Measurements from ENCODE around the gene LRRC70.

Gene LRRC70

GRCh38 chr5:62578540-62578939, at the start of gene LRRC70:
TSS of gene LRRC70 (plus strand) at chr5:62578819. CDS start at chr5:62579439, 620 bp downstream.
- Histone ChIP-seq H3K4me1 (ENCODE audit: control insufficient read depth in 5 of 5, insufficient read depth in 5 of 5, low read length in 5 of 5) (peaks cover 0 to 20% (median 0%) of the 10 kb centered on the region in 5 donors), H3K27me3 (ENCODE audit: control insufficient read depth in 5 of 5, insufficient read depth in 4 of 5, low read length in 5 of 5) (no peaks in the 10 kb centered on the region), H3K9ac (ENCODE audit: low read length in 5 of 5) (peak within 1 kb of the TSS in 4 of 5 donors; percentile 28 to 74 (median 40)), H3K27ac (ENCODE audit: low read depth, low read length) (peak within 1 kb of the TSS; percentile 60), H3K36me3 (ENCODE audit: control insufficient read depth in 5 of 5, insufficient read depth in 5 of 5, low read length in 5 of 5) (peaks cover 0 to 12% (median 3%) of the 10 kb centered on the region in 5 donors), H3K4me3 (ENCODE audit: low read depth in 1 of 5, low read length in 5 of 5) (peak within 1 kb of the TSS in 4 of 5 donors; percentile 32 to 60 (median 44)), H3K9me3 (ENCODE audit: control insufficient read depth in 5 of 5, low read length in 5 of 5) (no peaks in the 10 kb centered on the region)

- no peak overlapping the region for H3K4me3 ChIP-seq (ENCODE audit: low read depth in 1 of 5, low read length in 5 of 5)
- peaks cover 8 to 21% (median 17%) of the 10 kb centered on the region in 5 donors for H3K36me3 ChIP-seq (ENCODE audit: control insufficient read depth in 5 of 5, insufficient read depth in 5 of 5, low read length in 5 of 5)
- H3K9ac ChIP-seq (ENCODE audit: low read length in 5 of 5) = no peak overlapping the region
- H3K27ac ChIP-seq (ENCODE audit: low read depth, low read length) = no peak overlapping the region
- no peaks in the 10 kb centered on the region for H3K4me1 ChIP-seq (ENCODE audit: control insufficient read depth in 5 of 5, insufficient read depth in 5 of 5, low read length in 5 of 5)
- no peaks in the 10 kb centered on the region for H3K9me3 ChIP-seq (ENCODE audit: control insufficient read depth in 5 of 5, low read length in 5 of 5)
- no peaks in the 10 kb centered on the region for H3K27me3 ChIP-seq (ENCODE audit: control insufficient read depth in 5 of 5, insufficient read depth in 4 of 5, low read length in 5 of 5)
Observed at GRCh38 chr5:62533597-62533996, 45.0 kb upstream of the LRRC70 start.

- Histone ChIP-seq H3K36me3 (ENCODE audit: control insufficient read depth in 5 of 5, insufficient read depth in 5 of 5, low read length in 5 of 5) (peaks cover 8 to 23% (median 18%) of the 10 kb centered on the region in 5 donors), H3K9me3 (ENCODE audit: control insufficient read depth in 5 of 5, low read length in 5 of 5) (no peaks in the 10 kb centered on the region), H3K27ac (ENCODE audit: low read depth, low read length) (no peak overlapping the region), H3K4me3 (ENCODE audit: low read depth in 1 of 5, low read length in 5 of 5) (no peak overlapping the region), H3K4me1 (ENCODE audit: control insufficient read depth in 5 of 5, insufficient read depth in 5 of 5, low read length in 5 of 5) (no peaks in the 10 kb centered on the region), H3K27me3 (ENCODE audit: control insufficient read depth in 5 of 5, insufficient read depth in 4 of 5, low read length in 5 of 5) (no peaks in the 10 kb centered on the region), H3K9ac (ENCODE audit: low read length in 5 of 5) (no peak overlapping the region)
Observed at GRCh38 chr5:62534461-62535236, 44.0 kb upstream of the LRRC70 start.

GRCh38 chr5:62536232-62536631, 42.4 kb upstream of the LRRC70 start:
- Histone ChIP-seq H3K27me3 (ENCODE audit: control insufficient read depth in 5 of 5, insufficient read depth in 4 of 5, low read length in 5 of 5) (no peaks in the 10 kb centered on the region), H3K27ac (ENCODE audit: low read depth, low read length) (no peak overlapping the region), H3K9ac (ENCODE audit: low read length in 5 of 5) (no peak overlapping the region), H3K4me3 (ENCODE audit: low read depth in 1 of 5, low read length in 5 of 5) (no peak overlapping the region), H3K4me1 (ENCODE audit: control insufficient read depth in 5 of 5, insufficient read depth in 5 of 5, low read length in 5 of 5) (no peaks in the 10 kb centered on the region), H3K9me3 (ENCODE audit: control insufficient read depth in 5 of 5, low read length in 5 of 5) (no peaks in the 10 kb centered on the region), H3K36me3 (ENCODE audit: control insufficient read depth in 5 of 5, insufficient read depth in 5 of 5, low read length in 5 of 5) (peaks cover under 1 to 15% (median 10%) of the 10 kb centered on the region in 5 donors)

GRCh38 chr5:62536783-62537182, 41.8 kb upstream of the LRRC70 start:
- no peaks in the 10 kb centered on the region for H3K9me3 ChIP-seq (ENCODE audit: control insufficient read depth in 5 of 5, low read length in 5 of 5)
- no peaks in the 10 kb centered on the region for H3K27me3 ChIP-seq (ENCODE audit: control insufficient read depth in 5 of 5, insufficient read depth in 4 of 5, low read length in 5 of 5)
- peaks cover 2 to 12% (median 10%) of the 10 kb centered on the region in 5 donors for H3K36me3 ChIP-seq (ENCODE audit: control insufficient read depth in 5 of 5, insufficient read depth in 5 of 5, low read length in 5 of 5)
- H3K27ac ChIP-seq (ENCODE audit: low read depth, low read length) = no peak overlapping the region
- no peak overlapping the region for H3K9ac ChIP-seq (ENCODE audit: low read length in 5 of 5)
- no peaks in the 10 kb centered on the region for H3K4me1 ChIP-seq (ENCODE audit: control insufficient read depth in 5 of 5, insufficient read depth in 5 of 5, low read length in 5 of 5)
- H3K4me3 ChIP-seq (ENCODE audit: low read depth in 1 of 5, low read length in 5 of 5) = no peak overlapping the region

- H3K36me3 ChIP-seq (ENCODE audit: control insufficient read depth in 5 of 5, insufficient read depth in 5 of 5, low read length in 5 of 5) = peaks cover 2 to 10% (median 5%) of the 10 kb centered on the region in 5 donors
- no peaks in the 10 kb centered on the region for H3K4me1 ChIP-seq (ENCODE audit: control insufficient read depth in 5 of 5, insufficient read depth in 5 of 5, low read length in 5 of 5)
- no peak overlapping the region for H3K9ac ChIP-seq (ENCODE audit: low read length in 5 of 5)
- no peak overlapping the region for H3K4me3 ChIP-seq (ENCODE audit: low read depth in 1 of 5, low read length in 5 of 5)
- no peaks in the 10 kb centered on the region for H3K9me3 ChIP-seq (ENCODE audit: control insufficient read depth in 5 of 5, low read length in 5 of 5)
- no peaks in the 10 kb centered on the region for H3K27me3 ChIP-seq (ENCODE audit: control insufficient read depth in 5 of 5, insufficient read depth in 4 of 5, low read length in 5 of 5)
- no peak overlapping the region for H3K27ac ChIP-seq (ENCODE audit: low read depth, low read length)
Observed at GRCh38 chr5:62538017-62538942, 40.3 kb upstream of the LRRC70 start.

- Histone ChIP-seq H3K27ac (ENCODE audit: low read depth, low read length) (no peak overlapping the region), H3K9ac (ENCODE audit: low read length in 5 of 5) (no peak overlapping the region), H3K4me3 (ENCODE audit: low read depth in 1 of 5, low read length in 5 of 5) (no peak overlapping the region), H3K27me3 (ENCODE audit: control insufficient read depth in 5 of 5, insufficient read depth in 4 of 5, low read length in 5 of 5) (no peaks in the 10 kb centered on the region), H3K4me1 (ENCODE audit: control insufficient read depth in 5 of 5, insufficient read depth in 5 of 5, low read length in 5 of 5) (no peaks in the 10 kb centered on the region), H3K9me3 (ENCODE audit: control insufficient read depth in 5 of 5, low read length in 5 of 5) (no peaks in the 10 kb centered on the region), H3K36me3 (ENCODE audit: control insufficient read depth in 5 of 5, insufficient read depth in 5 of 5, low read length in 5 of 5) (peaks cover 2 to 10% (median 5%) of the 10 kb centered on the region in 5 donors)
Observed at GRCh38 chr5:62542720-62543119, 35.9 kb upstream of the LRRC70 start.

GRCh38 chr5:62547945-62548630, 30.5 kb upstream of the LRRC70 start:
- no peaks in the 10 kb centered on the region for H3K9me3 ChIP-seq (ENCODE audit: control insufficient read depth in 5 of 5, low read length in 5 of 5)
- H3K4me1 ChIP-seq (ENCODE audit: control insufficient read depth in 5 of 5, insufficient read depth in 5 of 5, low read length in 5 of 5) = no peaks in the 10 kb centered on the region
- no peak overlapping the region for H3K27ac ChIP-seq (ENCODE audit: low read depth, low read length)

GRCh38 chr5:62550103-62550502, 28.5 kb upstream of the LRRC70 start:
- Histone ChIP-seq H3K27me3 (ENCODE audit: control insufficient read depth in 5 of 5, insufficient read depth in 4 of 5, low read length in 5 of 5) (no peaks in the 10 kb centered on the region), H3K4me3 (ENCODE audit: low read depth in 1 of 5, low read length in 5 of 5) (no peak overlapping the region), H3K36me3 (ENCODE audit: control insufficient read depth in 5 of 5, insufficient read depth in 5 of 5, low read length in 5 of 5) (peaks cover 0 to 18% (median 2%) of the 10 kb centered on the region in 5 donors), H3K4me1 (ENCODE audit: control insufficient read depth in 5 of 5, insufficient read depth in 5 of 5, low read length in 5 of 5) (no peaks in the 10 kb centered on the region), H3K27ac (ENCODE audit: low read depth, low read length) (no peak overlapping the region), H3K9ac (ENCODE audit: low read length in 5 of 5) (no peak overlapping the region), H3K9me3 (ENCODE audit: control insufficient read depth in 5 of 5, low read length in 5 of 5) (no peaks in the 10 kb centered on the region)

More at GRCh38 chr5:62547945-62548630, 30.5 kb upstream of the LRRC70 start:
- H3K36me3 ChIP-seq (ENCODE audit: control insufficient read depth in 5 of 5, insufficient read depth in 5 of 5, low read length in 5 of 5) = peaks cover 0 to 9% (median 0%) of the 10 kb centered on the region in 5 donors
- H3K9ac ChIP-seq (ENCODE audit: low read length in 5 of 5) = no peak overlapping the region
- H3K4me3 ChIP-seq (ENCODE audit: low read depth in 1 of 5, low read length in 5 of 5) = no peak overlapping the region
- no peaks in the 10 kb centered on the region for H3K27me3 ChIP-seq (ENCODE audit: control insufficient read depth in 5 of 5, insufficient read depth in 4 of 5, low read length in 5 of 5)
